Panc1 (cell line): ENCODE results near the gene MNX1. TPM values are rescaled to one million over a fixed set of nuclear protein-coding genes. Genes with fewer than 3 reads are reported as not detected.

Experiments used
- ATAC-seq: fragments of 200-7000 bp; cut with Tn5 transposase; 2 replicates; pipeline ENCODE4 v1.9.1; 2020; ENCODE audit warnings: mild to moderate bottlenecking, moderate library complexity
- BruUV-seq: library from RNA; stranded (reverse); fragments of 400-500 nt; replicated peaks from 2 replicates; lab custom pipeline; 2021; lab: Mats Ljungman, UMichigan
- CTCF ChIA-PET: fragments of 300-600 bp; sonication (Branson Sonifier 250); formaldehyde crosslinking; loops from one replicate; lab custom pipeline; 2022; ENCODE audit warnings: antibody characterized with exemption; lab: Charles Lee
- POLR2A ChIA-PET: fragments of 300-600 bp; sonication (Branson Sonifier 250); formaldehyde crosslinking; loops from one replicate; lab custom pipeline; 2022; ENCODE audit warnings: antibody characterized with exemption; lab: Charles Lee
- DNase-seq: peaks from one replicate; pipeline ENCODE4 v3.0.0-alpha.2; 2010; ENCODE audit warnings: low read depth, low spot score
- H3K27ac ChIP-seq: 2 replicates; pipeline ENCODE4 v1.5.1; 2011; ENCODE audit warnings: mild to moderate bottlenecking, low read length, inconsistent platforms
- H3K27me3 ChIP-seq: fragments of 200-500 bp; sonication (Bioruptor generic); 2 replicates; pipeline ENCODE4 v1.6.0; 2014; ENCODE audit warnings: low read length, inconsistent platforms; ENCODE audit not compliant: control insufficient read depth, insufficient read depth
- H3K36me3 ChIP-seq: fragments of 200-500 bp; sonication (Bioruptor generic); 2 replicates; pipeline ENCODE4 v1.5.1; 2014; ENCODE audit warnings: inconsistent platforms, mild to moderate bottlenecking, low read length, moderate library complexity; ENCODE audit not compliant: control insufficient read depth, insufficient read depth
- H3K4me1 ChIP-seq: 2 replicates; pipeline ENCODE4 v1.5.1; 2011; ENCODE audit warnings: inconsistent platforms, mild to moderate bottlenecking, low read length, moderate library complexity; ENCODE audit not compliant: control insufficient read depth, insufficient read depth
- H3K4me3 ChIP-seq, 2 experiments: 2 replicates each; pipeline ENCODE4 v1.5.1; 2011 to 2012; ENCODE audit warnings: low read depth in 2 of 2, low read length in 2 of 2, mild to moderate bottlenecking in 2 of 2, inconsistent platforms in 1 of 2, moderate library complexity in 1 of 2
- H3K9me3 ChIP-seq: fragments of 200-500 bp; sonication (Bioruptor generic); 2 replicates; pipeline ENCODE4 v1.5.1; 2014; ENCODE audit warnings: low read depth, mild to moderate bottlenecking, inconsistent platforms, low read length, moderate library complexity; ENCODE audit not compliant: control insufficient read depth, insufficient read depth
- CTCF ChIP-seq: fragments of 450-650 bp; IDR thresholded peaks from 2 replicates; pipeline ENCODE4 v1.5.1; 2017; ENCODE audit warnings: mild to moderate bottlenecking
- POLR2AphosphoS5 ChIP-seq: IDR thresholded peaks from 2 replicates; pipeline ENCODE4 v1.6.1; 2012; ENCODE audit warnings: mild to moderate bottlenecking, low read depth, low read length, moderate library complexity
- SIN3A ChIP-seq: IDR thresholded peaks from 2 replicates; pipeline ENCODE4 v1.6.1; 2012; ENCODE audit warnings: low read depth, mild to moderate bottlenecking, low read length, moderate library complexity, borderline replicate concordance; ENCODE audit not compliant: insufficient read depth
- TCF7L2 ChIP-seq: IDR thresholded peaks from 2 replicates; pipeline ENCODE4 v1.6.1; 2011; ENCODE audit warnings: mild to moderate bottlenecking, low read depth, low read length, inconsistent platforms
- in situ Hi-C: cut with HindIII; loops from 2 replicates; pipeline ENCODE4 v1.10.0; 2016; ENCODE audit warnings: low sequenced_read_pairs, low pct_unique_long_range_greater_than_20kb
- intact Hi-C: fragments of 100-400 bp; cut with micrococcal nuclease; formaldehyde crosslinking; loops from one replicate; pipeline ENCODE4 v1.10.0; 2022; ENCODE audit not compliant: unreplicated experiment
- total RNA-seq: library from RNA; stranded (reverse); gene quantifications from one replicate; pipeline ENCODE4 v1.2.1, GENCODE V29; 2021; ENCODE audit not compliant: unreplicated experiment
- TF ChIP-seq, protein P1 (sequence below), 2 experiments: IDR thresholded peaks; 2 replicates each; pipeline ENCODE4 v1.6.1; 2011 to 2012; ENCODE audit warnings: low read depth in 2 of 2, control low read depth in 1 of 2, low read length in 1 of 2, mild to moderate bottlenecking in 1 of 2, moderate library complexity in 1 of 2; ENCODE audit not compliant: insufficient read depth in 1 of 2

Gene MNX1
- total RNA-seq, 1 experiment from 2014 or later = 3.6 TPM

DNA sequence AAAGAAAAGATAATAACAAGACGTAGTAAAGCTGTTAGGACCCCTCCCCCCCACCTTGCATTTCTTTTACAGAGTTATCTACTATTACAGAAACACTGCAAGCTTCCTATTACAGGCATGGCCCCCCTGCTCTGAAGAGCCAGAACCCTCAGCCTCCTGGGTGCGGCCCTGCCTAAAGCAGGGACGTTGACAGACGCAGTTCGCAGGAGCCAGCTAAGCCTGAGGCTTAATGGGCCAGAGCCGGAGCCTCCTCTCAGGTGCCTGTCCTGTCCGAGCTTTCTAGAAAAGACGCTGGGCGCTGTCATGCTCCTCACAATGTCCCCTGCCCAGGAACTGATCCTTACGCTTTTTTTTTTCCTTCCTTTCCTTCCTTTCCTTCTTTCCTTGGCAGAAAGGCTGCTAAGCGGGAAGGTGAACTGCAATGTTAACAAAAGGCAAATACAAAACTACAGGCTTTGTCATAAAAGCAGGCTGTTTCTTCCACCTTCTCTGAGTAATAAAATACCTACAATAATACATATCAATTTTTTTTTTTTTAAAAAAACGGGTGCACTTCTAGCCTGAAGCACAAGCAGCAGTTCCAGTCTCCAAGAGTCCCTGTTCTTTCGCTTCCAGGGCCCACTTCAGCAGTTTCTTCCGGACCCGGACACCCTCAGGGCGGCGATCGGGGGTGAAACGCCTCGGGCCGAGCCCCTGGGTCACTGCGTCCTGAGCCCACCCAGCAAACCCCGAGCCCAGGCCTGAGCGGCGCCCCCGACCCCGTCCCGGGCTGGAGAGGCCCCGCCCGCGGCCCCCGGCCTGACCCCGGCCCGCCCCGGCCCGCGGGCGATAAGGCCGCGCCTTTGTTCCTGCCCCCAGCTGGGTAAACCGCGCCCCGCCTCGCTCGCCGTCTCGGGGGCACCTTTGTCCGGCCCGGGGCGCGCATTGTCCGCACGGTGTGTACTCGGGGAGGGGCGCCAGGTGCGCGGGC, 11.2 kb downstream of the MNX1 start:
- H3K4me1 ChIP-seq = peaks cover 4% of the 10 kb centered on the region; the same call in 1 of the 2 replicates
- DNase-seq (no peak), ATAC-seq (peak; percentile 51)
- intact Hi-C loops = no loop called here
- in situ Hi-C loops = no loop called here
- no peaks in the 10 kb centered on the region for H3K27me3 ChIP-seq
- no peak for TF ChIP-seq POLR2AphosphoS5
- peak; percentile 41; the same call in 1 of the 2 replicates for TF ChIP-seq TCF7L2
- BruUV-seq = no TSS peak
- POLR2A ChIA-PET = no interaction called here
- no peak overlapping the region for H3K27ac ChIP-seq
- CTCF ChIA-PET = no interaction called here
- H3K36me3 ChIP-seq = no peaks in the 10 kb centered on the region
- no peaks in the 10 kb centered on the region for H3K9me3 ChIP-seq
- H3K4me3 ChIP-seq = peak overlapping the region; percentile 32 to 46

DNA sequence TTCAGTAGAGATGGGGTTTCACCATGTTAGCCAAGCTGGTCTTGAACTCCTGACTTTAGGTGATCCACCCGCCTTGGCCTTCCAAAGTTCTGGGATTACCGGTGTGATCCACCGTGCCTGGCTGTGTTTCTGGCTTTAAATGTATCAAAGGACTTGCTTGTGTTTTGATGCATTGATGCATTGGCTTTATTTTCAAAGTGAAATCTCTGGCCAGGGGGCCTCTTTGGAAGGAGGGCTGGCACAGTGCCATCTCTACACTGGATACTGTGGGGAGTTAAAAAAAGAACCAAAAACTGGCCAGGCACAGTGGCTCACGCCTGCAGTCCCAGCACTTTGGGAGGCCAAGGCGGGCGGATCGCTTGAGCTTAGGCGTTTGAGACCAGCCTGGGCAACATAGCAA, 16.0 kb downstream of the MNX1 start:
- no peaks in the 10 kb centered on the region for H3K27me3 ChIP-seq

More for the DNA sequence above, 16.0 kb downstream of the MNX1 start:
- H3K4me1 ChIP-seq = no peaks in the 10 kb centered on the region
- H3K9me3 ChIP-seq = no peaks in the 10 kb centered on the region
- DNase-seq = no peak
- no peaks in the 10 kb centered on the region for H3K36me3 ChIP-seq
- ChIA-PET POLR2A (interaction anchor here (0.7 kb wide), 1 partner anchor 191 kb away, joined by 13 read pairs; no protein-coding TSS in a partner anchor), CTCF (no interaction called here)
- intact Hi-C loops (no loop called here), in situ Hi-C loops (no loop called here)
- H3K4me3 ChIP-seq = no peak overlapping the region
- no peak for ATAC-seq
- TF ChIP-seq, protein P1, sequence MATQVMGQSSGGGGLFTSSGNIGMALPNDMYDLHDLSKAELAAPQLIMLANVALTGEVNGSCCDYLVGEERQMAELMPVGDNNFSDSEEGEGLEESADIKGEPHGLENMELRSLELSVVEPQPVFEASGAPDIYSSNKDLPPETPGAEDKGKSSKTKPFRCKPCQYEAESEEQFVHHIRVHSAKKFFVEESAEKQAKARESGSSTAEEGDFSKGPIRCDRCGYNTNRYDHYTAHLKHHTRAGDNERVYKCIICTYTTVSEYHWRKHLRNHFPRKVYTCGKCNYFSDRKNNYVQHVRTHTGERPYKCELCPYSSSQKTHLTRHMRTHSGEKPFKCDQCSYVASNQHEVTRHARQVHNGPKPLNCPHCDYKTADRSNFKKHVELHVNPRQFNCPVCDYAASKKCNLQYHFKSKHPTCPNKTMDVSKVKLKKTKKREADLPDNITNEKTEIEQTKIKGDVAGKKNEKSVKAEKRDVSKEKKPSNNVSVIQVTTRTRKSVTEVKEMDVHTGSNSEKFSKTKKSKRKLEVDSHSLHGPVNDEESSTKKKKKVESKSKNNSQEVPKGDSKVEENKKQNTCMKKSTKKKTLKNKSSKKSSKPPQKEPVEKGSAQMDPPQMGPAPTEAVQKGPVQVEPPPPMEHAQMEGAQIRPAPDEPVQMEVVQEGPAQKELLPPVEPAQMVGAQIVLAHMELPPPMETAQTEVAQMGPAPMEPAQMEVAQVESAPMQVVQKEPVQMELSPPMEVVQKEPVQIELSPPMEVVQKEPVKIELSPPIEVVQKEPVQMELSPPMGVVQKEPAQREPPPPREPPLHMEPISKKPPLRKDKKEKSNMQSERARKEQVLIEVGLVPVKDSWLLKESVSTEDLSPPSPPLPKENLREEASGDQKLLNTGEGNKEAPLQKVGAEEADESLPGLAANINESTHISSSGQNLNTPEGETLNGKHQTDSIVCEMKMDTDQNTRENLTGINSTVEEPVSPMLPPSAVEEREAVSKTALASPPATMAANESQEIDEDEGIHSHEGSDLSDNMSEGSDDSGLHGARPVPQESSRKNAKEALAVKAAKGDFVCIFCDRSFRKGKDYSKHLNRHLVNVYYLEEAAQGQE (IDR thresholded peaks at IDR 0.05; ENCODE audit: insufficient read depth in 1 of 2, low read depth in 2 of 2, low read length in 1 of 2) = no peak
- TF ChIP-seq TCF7L2 (no peak), CTCF (no peak), POLR2AphosphoS5 (no peak), SIN3A (no peak)
- H3K27ac ChIP-seq = no peak overlapping the region
- BruUV-seq = no TSS peak
